K562 (cell line): ENCODE data around the gene MPZL3. TPM values are rescaled to one million over a fixed set of nuclear protein-coding genes. Genes with fewer than 3 reads are reported as not detected.

Source experiments
- CREM ChIP-seq: IDR thresholded peaks from 2 replicates; pipeline ENCODE4 v1.6.1; 2014; ENCODE audit warnings: antibody characterized with exemption, low read depth
- ELF2 ChIP-seq: fragments of 250-450 bp; sonication (Bioruptor Pico); IDR thresholded peaks from 2 replicates; pipeline ENCODE4 v1.5.0; 2021; ENCODE audit warnings: mild to moderate bottlenecking
- EP300 ChIP-seq: IDR thresholded peaks from 2 replicates; pipeline ENCODE4 v1.6.1; 2012; ENCODE audit warnings: low read length, improper control_type of control experiment
- FOXJ2 ChIP-seq: fragments of 200-800 bp; sonication (Bioruptor generic); IDR thresholded peaks from 2 replicates; pipeline ENCODE4 v1.6.1; 2016; ENCODE audit warnings: missing genetic modification characterization, missing compliant biosample characterization
- HES1 ChIP-seq: fragments of 450-650 bp; IDR thresholded peaks from 2 replicates; pipeline ENCODE4 v1.6.1; 2016; ENCODE audit warnings: low read depth, mild to moderate bottlenecking, moderate library complexity
- JUN ChIP-seq, 2 experiments: sonication (generic) in 1 of 2; formaldehyde crosslinking in 1 of 2; IDR thresholded peaks; 2 replicates each; pipeline versions ENCODE4 v1.6.1 to v1.8.0; 2012 to 2022; ENCODE audit warnings: borderline replicate concordance in 2 of 2, mild to moderate bottlenecking in 2 of 2, improper control_type of control experiment in 1 of 2, low read depth in 1 of 2, low read length in 1 of 2, missing genetic modification reagents in 1 of 2
- KLF10 ChIP-seq: fragments of 250-450 bp; sonication (Bioruptor Pico); IDR thresholded peaks from 2 replicates; pipeline ENCODE4 v1.6.1; 2021; ENCODE audit warnings: matching md5 sums
- MAFG ChIP-seq: fragments of 450-650 bp; conservative IDR thresholded peaks from 2 replicates; pipeline ENCODE4 v1.6.1; 2016; ENCODE audit warnings: missing genetic modification characterization, missing compliant biosample characterization
- MAZ ChIP-seq, 2 experiments: fragments of 450-650 bp in 1 of 2; sonication (generic) in 1 of 2; formaldehyde crosslinking; IDR thresholded peaks in 1 of 2; conservative IDR thresholded peaks in 1 of 2; 2 replicates each; pipeline versions ENCODE4 v1.4.0 to v1.5.0; 2020; ENCODE audit warnings: mild to moderate bottlenecking in 1 of 2, missing genetic modification reagents in 1 of 2
- MBD2 ChIP-seq: sonication (generic); IDR thresholded peaks from 2 replicates; pipeline ENCODE4 v1.6.1; 2016; ENCODE audit warnings: low read depth, borderline replicate concordance
- MTA1 ChIP-seq: fragments of 450-650 bp; IDR thresholded peaks from 2 replicates; pipeline ENCODE4 v1.6.1; 2017; ENCODE audit warnings: borderline replicate concordance
- NCOA1 ChIP-seq: fragments of 450-650 bp; IDR thresholded peaks from 2 replicates; pipeline ENCODE4 v1.6.1; 2016; ENCODE audit warnings: low read depth
- NCOA2 ChIP-seq, 2 experiments: fragments of 450-650 bp; IDR thresholded peaks; 2 replicates each; pipeline ENCODE4 v1.6.1; 2018; ENCODE audit warnings: mild to moderate bottlenecking in 2 of 2, moderate library complexity in 1 of 2; ENCODE audit not compliant: partially characterized antibody in 2 of 2
- PML ChIP-seq: IDR thresholded peaks from 2 replicates; pipeline ENCODE4 v1.6.1; 2012; ENCODE audit warnings: low read length, inconsistent platforms
- SAFB ChIP-seq: fragments of 200-400 bp; formaldehyde crosslinking; IDR thresholded peaks from 2 replicates; pipeline ENCODE4 v1.6.1; 2017; ENCODE audit warnings: low read depth, low read length, borderline replicate concordance
- SNIP1 ChIP-seq: fragments of 450-650 bp; IDR thresholded peaks from 2 replicates; pipeline ENCODE4 v1.7.1; 2017; ENCODE audit warnings: low read depth, mild to moderate bottlenecking
- THAP7 ChIP-seq: fragments of 250-450 bp; sonication (Bioruptor Pico); IDR thresholded peaks from 2 replicates; pipeline ENCODE4 v1.5.0; 2021
- VEZF1 ChIP-seq: fragments of 200-800 bp; sonication (Bioruptor generic); IDR thresholded peaks from 2 replicates; pipeline ENCODE4 v1.6.1; 2017; ENCODE audit warnings: missing genetic modification characterization, missing compliant biosample characterization
- ZBTB2 ChIP-seq: fragments of 450-650 bp; IDR thresholded peaks from 2 replicates; pipeline ENCODE4 v1.6.1; 2016; ENCODE audit warnings: antibody characterized with exemption
- ZNF311 ChIP-seq: fragments of 250-450 bp; sonication (Bioruptor Pico); IDR thresholded peaks from 2 replicates; pipeline ENCODE4 v1.4.0; 2020; ENCODE audit warnings: mild to moderate bottlenecking, moderate library complexity
- ZNF408 ChIP-seq: fragments of 250-450 bp; sonication (Bioruptor Pico); IDR thresholded peaks from 2 replicates; pipeline ENCODE4 v1.4.0; 2020; ENCODE audit warnings: low read depth, mild to moderate bottlenecking, moderate library complexity
- ZNF512 ChIP-seq: IDR thresholded peaks from 2 replicates; pipeline ENCODE4 v1.6.1; 2016; ENCODE audit warnings: missing genetic modification characterization, missing compliant biosample characterization
- ZNF696 ChIP-seq: fragments of 250-450 bp; sonication (Bioruptor Pico); conservative IDR thresholded peaks from 2 replicates; pipeline ENCODE4 v1.4.0; 2020; ENCODE audit warnings: mild to moderate bottlenecking, moderate library complexity
- polyA plus RNA-seq, 8 experiments: library from polyadenylated mRNA; depleted of rRNA in 4 of 8; stranded (reverse) in 5 of 8; unstranded in 3 of 8; fragments of >200 nt; fragmentation: Nextera tagmentation in 2 of 8; fragmentation: Illumina TruSeq in 1 of 8; extraction: Ambion mirVana in 2 of 8; extraction: Trizol in 1 of 8; gene quantifications; 2 replicates each; pipeline versions ENCODE4 v1.2.1 to v1.2.3, GENCODE V29; 2011 to 2014; ENCODE audit warnings: inconsistent platforms in 1 of 8, missing spikeins in 1 of 8
- total RNA-seq, 7 experiments: library from RNA; depleted of rRNA in 6 of 7; stranded (reverse); fragments of >200 nt in 6 of 7; fragmentation: Illumina TruSeq in 2 of 7; extraction: Trizol in 2 of 7; gene quantifications; 2 replicates each; pipeline versions ENCODE4 v1.2.1 to v1.2.3, GENCODE V29; 2011 to 2021; ENCODE audit warnings: low replicate concordance in 1 of 7

The MPZL3 gene
- total and polyA plus RNA-seq, 9 of the 15 experiments (the other 6 are each of a cell fraction or from before 2014, with no cell fraction given): 0.97 to 2.9 (median 1.6) TPM

GRCh38 chr11:118240999-118241763, 11.0 kb downstream of the MPZL3 start (continued):
- TF ChIP-seq JUN (IDR thresholded peaks at IDR 0.05; ENCODE audit: borderline replicate concordance, low read depth, low read length): peak; percentile 88
- no peak for TF ChIP-seq JUN (CRISPR knock-in tag; IDR thresholded peaks at IDR 0.05; ENCODE audit: borderline replicate concordance)
- TF ChIP-seq MBD2: peak; percentile 63; the same call in 1 of the 2 replicates
- TF ChIP-seq NCOA1: peak; percentile 83
- peak; percentile 97 for TF ChIP-seq EP300
- TF ChIP-seq ZNF311 (CRISPR knock-in tag): 0 out of 2 replicates have a peak, but pooled peaks have one; percentile 61
- TF ChIP-seq MAZ (CRISPR knock-in tag; conservative IDR thresholded peaks at IDR 0.05 in 1 of 2, IDR thresholded peaks at IDR 0.05 in 1 of 2): peak in 1 of 2 experiments; percentile 20; a peak in 1 of 4 replicates
- TF ChIP-seq ZNF512 (tag): no peak
- peak; percentile 61; the same call in 1 of the 2 replicates for TF ChIP-seq CREM
- TF ChIP-seq PML: peak; percentile 95
- TF ChIP-seq KLF10 (CRISPR knock-in tag): no peak
- TF ChIP-seq ZBTB2: peak; percentile 75; the same call in 1 of the 2 replicates
- peak; percentile 17; the same call in 1 of the 2 replicates for TF ChIP-seq MAFG
- TF ChIP-seq ZNF408: no peak
- no peak for TF ChIP-seq SNIP1
- TF ChIP-seq NCOA2 (IDR thresholded peaks at IDR 0.05; ENCODE audit: partially characterized antibody in 2 of 2): peak in 1 of 2 experiments; percentile 47
- TF ChIP-seq VEZF1 (CRISPR knock-in tag): peak; percentile 51; the same call in 1 of the 2 replicates
- TF ChIP-seq FOXJ2 (tag): peak; percentile 62; the same call in 1 of the 2 replicates
- TF ChIP-seq ELF2: peak; percentile 65
- TF ChIP-seq SAFB: no peak
- TF ChIP-seq HES1: peak; percentile 89
- peak; percentile 94 for TF ChIP-seq MTA1
- TF ChIP-seq THAP7: no peak
- TF ChIP-seq ZNF696: no peak
